Natural killer cell treated with Interleukin-12 subunit alpha and Interleukin-12 subunit beta and Interleukin-15 and Interleukin-18, amount 100 ng/mL, for 72 hours (primary cell): ENCODE results near the gene FARS2. TPM values are rescaled to one million over a fixed set of nuclear protein-coding genes. Genes with fewer than 3 reads are reported as not detected.

Experiments used
- ATAC-seq, 2 donors: fragments of 150-1000 bp; cut with Tn5 transposase in 1 of 2; sonication (Bioruptor Pico), chemical (Tn5 transposase) in 1 of 2; 2 replicates each; pipeline ENCODE4 v1.10.0; 2021
- DNase-seq: peaks from one replicate; pipeline ENCODE4 v3.0.0; 2022; ENCODE audit warnings: low spot score
- H3K27ac Mint-ChIP-seq, 2 donors: 1 replicate in 1 of 2; 2 replicates in 1 of 2; pipeline ENCODE4 v1.8.0; 2022; ENCODE audit warnings: mixed read lengths in 2 of 2, mild to moderate bottlenecking in 1 of 2, moderate library complexity in 1 of 2
- H3K27me3 Mint-ChIP-seq, 2 donors: 1 replicate in 1 of 2; 2 replicates in 1 of 2; pipeline ENCODE4 v1.8.0; 2022; ENCODE audit warnings: mixed read lengths in 2 of 2
- H3K36me3 Mint-ChIP-seq: one replicate; pipeline ENCODE4 v1.8.0; 2022; ENCODE audit warnings: mixed read lengths
- H3K4me1 Mint-ChIP-seq, 2 donors: 1 replicate in 1 of 2; 2 replicates in 1 of 2; pipeline ENCODE4 v1.8.0; 2022; ENCODE audit warnings: low read depth in 2 of 2, mixed read lengths in 2 of 2, mild to moderate bottlenecking in 1 of 2
- H3K4me3 Mint-ChIP-seq: one replicate; pipeline ENCODE4 v1.8.0; 2022; ENCODE audit warnings: mixed read lengths
- H3K9me3 Mint-ChIP-seq: 2 replicates; pipeline ENCODE4 v1.8.0; 2022; ENCODE audit warnings: mixed read lengths
- total RNA-seq, 2 donors: library from RNA; stranded (reverse); gene quantifications; one replicate each; pipeline ENCODE4 v1.2.3, GENCODE V29; 2022

The FARS2 gene
- total RNA-seq, 2 donors from 2014 or later: 20.4 to 41.7 TPM

DNA sequence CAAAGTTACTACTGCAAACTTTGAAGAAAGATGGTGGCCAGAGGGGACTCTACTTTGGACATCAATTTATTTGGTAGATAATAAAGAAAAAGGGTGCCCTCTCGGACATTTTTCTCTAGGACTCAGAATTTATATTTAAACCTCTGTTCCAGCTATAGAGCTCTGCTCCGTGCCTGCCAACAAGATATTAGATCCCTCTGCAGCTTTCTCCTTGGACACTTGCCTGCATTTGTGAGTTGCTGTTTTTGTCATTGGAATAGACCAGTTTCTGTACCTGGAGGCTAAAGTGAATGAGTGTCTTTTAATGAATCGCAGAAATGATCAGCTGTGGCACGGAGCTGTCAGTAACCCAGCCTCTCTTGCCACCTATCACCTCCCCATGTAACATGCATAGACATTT is 491.9 kb downstream of the FARS2 start:
- H3K36me3 Mint-ChIP-seq: peaks cover 23% of the 10 kb centered on the region
- no peaks in the 10 kb centered on the region for H3K27me3 Mint-ChIP-seq
- no peak for DNase-seq
- peaks cover 4 to 16% of the 10 kb centered on the region in 2 donors for H3K4me1 Mint-ChIP-seq
- H3K27ac Mint-ChIP-seq: no peak overlapping the region
- H3K9me3 Mint-ChIP-seq: peaks cover 7% of the 10 kb centered on the region
- no peak overlapping the region for H3K4me3 Mint-ChIP-seq
- no peak for ATAC-seq

DNA sequence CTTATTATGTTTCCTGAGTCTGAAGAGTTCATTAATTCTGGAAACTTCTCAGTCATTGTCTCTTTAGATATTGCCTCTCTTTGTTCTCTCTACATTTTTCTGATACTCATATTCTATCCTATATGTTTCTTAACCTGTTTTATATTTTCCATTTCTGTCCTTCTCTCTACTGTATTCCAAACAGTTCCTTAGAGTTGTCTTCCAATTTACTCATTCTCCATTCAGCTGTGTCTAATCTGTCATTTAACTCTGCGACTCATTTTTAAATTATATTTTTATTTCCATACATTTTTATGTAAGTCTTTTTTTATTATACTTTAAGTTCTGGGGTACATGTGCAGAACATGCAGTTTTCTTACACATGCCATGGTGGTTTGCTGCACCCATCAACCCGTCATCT is 493.6 kb downstream of the FARS2 start:
- DNase-seq: no peak
- peaks cover under 1 to 6% of the 10 kb centered on the region in 2 donors for H3K4me1 Mint-ChIP-seq
- no peak for ATAC-seq
- no peaks in the 10 kb centered on the region for H3K27me3 Mint-ChIP-seq
- peaks cover 7% of the 10 kb centered on the region for H3K9me3 Mint-ChIP-seq
- H3K27ac Mint-ChIP-seq: no peak overlapping the region
- no peak overlapping the region for H3K4me3 Mint-ChIP-seq
- H3K36me3 Mint-ChIP-seq: peaks cover 23% of the 10 kb centered on the region

GRCh38 chr6:5759571-5759970 is 498.3 kb downstream of the FARS2 start:
- DNase-seq: no peak

GRCh38 chr6:5761370-5761769 is 500.1 kb downstream of the FARS2 start:
- Mint-ChIP-seq H3K36me3 (peaks cover 2% of the 10 kb centered on the region), H3K4me1 (peaks cover 6 to 7% of the 10 kb centered on the region in 2 donors), H3K4me3 (no peak overlapping the region), H3K27me3 (no peaks in the 10 kb centered on the region), H3K9me3 (peaks cover under 1% of the 10 kb centered on the region), H3K27ac (no peak overlapping the region)
- DNase-seq (no peak), ATAC-seq (no peak)

More at GRCh38 chr6:5759571-5759970, 498.3 kb downstream of the FARS2 start:
- peaks cover 7% of the 10 kb centered on the region for H3K9me3 Mint-ChIP-seq
- H3K4me1 Mint-ChIP-seq: peaks cover 4 to 6% of the 10 kb centered on the region in 2 donors
- ATAC-seq: no peak
- no peak overlapping the region for H3K4me3 Mint-ChIP-seq
- peaks cover 20% of the 10 kb centered on the region for H3K36me3 Mint-ChIP-seq
- H3K27ac Mint-ChIP-seq: no peak overlapping the region
- H3K27me3 Mint-ChIP-seq: no peaks in the 10 kb centered on the region

GRCh38 chr6:5762561-5762968 is 501.3 kb downstream of the FARS2 start:
- Mint-ChIP-seq H3K27me3 (no peaks in the 10 kb centered on the region), H3K4me1 (peaks cover 6 to 9% of the 10 kb centered on the region in 2 donors), H3K4me3 (no peak overlapping the region), H3K27ac (no peak overlapping the region), H3K36me3 (no peaks in the 10 kb centered on the region), H3K9me3 (peaks cover 3% of the 10 kb centered on the region)
- no peak for ATAC-seq
- no peak for DNase-seq

DNA sequence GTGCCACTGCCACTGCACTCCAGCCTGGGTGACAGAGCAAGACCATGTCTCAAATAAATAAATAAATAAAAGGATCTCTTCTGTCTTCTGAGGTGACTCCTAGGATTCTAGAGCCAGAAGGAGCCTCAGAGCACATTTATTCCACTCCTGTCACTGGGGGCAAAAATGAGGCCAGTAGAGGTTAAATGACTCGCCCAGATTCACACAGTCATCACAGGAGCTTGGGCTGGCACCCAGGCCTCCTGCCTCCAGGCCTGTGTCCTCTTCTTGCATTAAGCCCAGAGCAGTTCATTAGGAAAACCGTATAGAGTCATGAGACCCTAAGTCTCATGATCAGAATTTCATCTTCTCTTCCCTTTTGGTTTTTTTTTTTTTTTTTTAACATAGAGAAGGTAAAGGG is 502.1 kb downstream of the FARS2 start:
- no peak for ATAC-seq
- no peak overlapping the region for H3K27ac Mint-ChIP-seq

GRCh38 chr6:5763871-5764270 is 502.6 kb downstream of the FARS2 start:
- ATAC-seq: no peak
- Mint-ChIP-seq H3K4me3 (no peak overlapping the region), H3K4me1 (peaks cover 6 to 12% of the 10 kb centered on the region in 2 donors), H3K9me3 (peaks cover 3% of the 10 kb centered on the region), H3K36me3 (peaks cover 4% of the 10 kb centered on the region), H3K27me3 (no peaks in the 10 kb centered on the region), H3K27ac (no peak overlapping the region)
- DNase-seq: no peak

More for the DNA sequence above, 502.1 kb downstream of the FARS2 start:
- peaks cover 3% of the 10 kb centered on the region for H3K9me3 Mint-ChIP-seq
- DNase-seq: no peak
- H3K36me3 Mint-ChIP-seq: no peaks in the 10 kb centered on the region
- H3K4me3 Mint-ChIP-seq: no peak overlapping the region
- no peaks in the 10 kb centered on the region for H3K27me3 Mint-ChIP-seq
- H3K4me1 Mint-ChIP-seq: peaks cover 6 to 9% of the 10 kb centered on the region in 2 donors

- DNase-seq (no peak), ATAC-seq (no peak)
- Mint-ChIP-seq H3K4me1 (peaks cover 6 to 12% of the 10 kb centered on the region in 2 donors), H3K36me3 (peaks cover 4% of the 10 kb centered on the region), H3K27me3 (no peaks in the 10 kb centered on the region), H3K9me3 (peaks cover 3% of the 10 kb centered on the region), H3K27ac (no peak overlapping the region), H3K4me3 (no peak overlapping the region)
Measured at GRCh38 chr6:5764401-5764955, 503.2 kb downstream of the FARS2 start.

DNA sequence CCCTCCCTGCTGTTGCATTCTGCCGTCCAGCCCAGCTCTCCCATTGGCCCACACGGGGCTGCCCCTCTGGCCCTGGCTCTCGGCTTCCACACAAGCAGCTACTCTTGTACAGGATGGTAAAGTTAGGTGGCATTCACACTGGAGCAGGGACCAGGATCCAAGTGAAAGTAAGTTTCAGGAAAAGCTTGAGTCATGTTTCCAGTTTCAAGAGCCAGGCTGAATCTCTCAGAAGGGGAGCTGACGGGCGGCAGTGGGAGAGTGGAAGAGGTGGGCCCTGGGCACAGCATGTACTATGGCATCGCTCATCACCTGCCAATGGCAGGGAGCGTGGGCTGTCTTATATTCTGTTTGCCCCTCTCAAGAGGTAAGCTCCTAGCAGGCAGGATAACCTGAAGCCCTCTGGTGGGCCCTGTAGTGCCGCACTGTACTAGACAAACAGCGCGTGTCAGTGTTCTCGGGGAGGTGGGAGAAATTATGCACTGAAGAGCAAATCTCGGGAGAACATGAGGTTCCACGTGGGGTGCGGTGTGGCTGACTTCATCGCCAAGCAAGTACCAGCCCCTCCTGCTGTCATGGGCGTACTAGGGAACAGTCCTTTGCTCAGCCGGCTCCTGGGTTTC is 503.9 kb downstream of the FARS2 start:
- H3K36me3 Mint-ChIP-seq: peaks cover 4% of the 10 kb centered on the region
- H3K4me1 Mint-ChIP-seq: peaks cover 6 to 15% of the 10 kb centered on the region in 2 donors
- ATAC-seq (peak in 1 of 2 donors; percentile 45), DNase-seq (no peak)
- peaks cover 3% of the 10 kb centered on the region for H3K9me3 Mint-ChIP-seq
- H3K27me3 Mint-ChIP-seq: no peaks in the 10 kb centered on the region
- no peak overlapping the region for H3K4me3 Mint-ChIP-seq
- H3K27ac Mint-ChIP-seq: no peak overlapping the region

GRCh38 chr6:5766260-5766659 is 504.9 kb downstream of the FARS2 start:
- Mint-ChIP-seq H3K27me3 (no peaks in the 10 kb centered on the region), H3K9me3 (peaks cover 3% of the 10 kb centered on the region), H3K4me1 (peaks cover 2 to 13% of the 10 kb centered on the region in 2 donors), H3K4me3 (no peak overlapping the region), H3K36me3 (peaks cover 4% of the 10 kb centered on the region), H3K27ac (no peak overlapping the region)
- DNase-seq (no peak), ATAC-seq (no peak)

- Mint-ChIP-seq H3K27me3 (no peaks in the 10 kb centered on the region), H3K4me3 (no peak overlapping the region), H3K9me3 (peaks cover 3% of the 10 kb centered on the region), H3K36me3 (peaks cover 4% of the 10 kb centered on the region), H3K4me1 (peaks cover 0 to 11% of the 10 kb centered on the region in 2 donors), H3K27ac (no peak overlapping the region)
- no peak for DNase-seq
- ATAC-seq: no peak
Measured at GRCh38 chr6:5767471-5767870, 506.2 kb downstream of the FARS2 start.

DNA sequence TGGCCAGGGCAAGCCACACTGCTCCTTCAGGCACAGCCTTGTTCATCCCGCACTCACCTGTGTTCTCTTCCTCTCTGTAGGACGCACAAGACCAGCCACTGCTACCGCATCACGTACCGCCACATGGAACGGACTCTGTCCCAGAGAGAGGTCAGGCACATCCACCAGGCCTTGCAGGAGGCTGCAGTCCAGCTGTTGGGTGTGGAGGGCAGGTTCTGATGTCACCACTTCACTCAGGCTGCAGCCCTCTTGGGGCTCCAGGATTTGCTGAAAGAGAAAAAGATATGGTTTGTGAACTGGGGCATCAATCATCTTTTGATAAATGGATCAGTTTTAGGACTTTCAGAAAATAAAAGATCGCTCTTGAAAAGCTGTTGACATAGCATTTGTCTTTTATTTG is 509.9 kb downstream of the FARS2 start:
- Mint-ChIP-seq H3K36me3 (peaks cover 4% of the 10 kb centered on the region), H3K4me1 (peaks cover 0 to 10% of the 10 kb centered on the region in 2 donors), H3K27ac (no peak overlapping the region), H3K4me3 (no peak overlapping the region), H3K9me3 (peaks cover 3% of the 10 kb centered on the region), H3K27me3 (no peaks in the 10 kb centered on the region)
- DNase-seq (no peak), ATAC-seq (no peak)

GRCh38 chr6:5771759-5772390 is 510.6 kb downstream of the FARS2 start:
- H3K36me3 Mint-ChIP-seq: peaks cover 4% of the 10 kb centered on the region
- ATAC-seq (no peak), DNase-seq (no peak)
- H3K4me3 Mint-ChIP-seq: no peak overlapping the region
- no peaks in the 10 kb centered on the region for H3K27me3 Mint-ChIP-seq
- peaks cover 0 to 5% of the 10 kb centered on the region in 2 donors for H3K4me1 Mint-ChIP-seq
- H3K27ac Mint-ChIP-seq: no peak overlapping the region
- H3K9me3 Mint-ChIP-seq: peaks cover under 1% of the 10 kb centered on the region

- no peaks in the 10 kb centered on the region for H3K27me3 Mint-ChIP-seq
Measured at GRCh38 chr6:5772408-5773120, 511.3 kb downstream of the FARS2 start.

More at GRCh38 chr6:5772408-5773120, 511.3 kb downstream of the FARS2 start:
- H3K36me3 Mint-ChIP-seq: peaks cover 4% of the 10 kb centered on the region
- no peak overlapping the region for H3K27ac Mint-ChIP-seq
- peaks cover 0 to 5% of the 10 kb centered on the region in 2 donors for H3K4me1 Mint-ChIP-seq
- no peak for ATAC-seq
- H3K9me3 Mint-ChIP-seq: no peaks in the 10 kb centered on the region
- DNase-seq: no peak
- no peak overlapping the region for H3K4me3 Mint-ChIP-seq
